Liver (tissue), 9 donors: Measurements from ENCODE around the gene CTNNA2. TPM values are rescaled to one million over a fixed set of nuclear protein-coding genes. Genes with fewer than 3 reads are reported as not detected.

Experiments
- DNase-seq: peaks from one replicate; pipeline ENCODE4 v3.0.0-alpha.2; 2017; ENCODE audit warnings: low spot score
- H3K27ac ChIP-seq, 2 donors: one replicate each; pipeline ENCODE4 v1.7.0; 2013; ENCODE audit warnings: inconsistent platforms in 2 of 2, low read length in 2 of 2, control low read depth in 1 of 2, low read depth in 1 of 2, mild to moderate bottlenecking in 1 of 2
- H3K27me3 ChIP-seq, 4 donors: one replicate each; pipeline versions ENCODE4 v1.6.1 to v1.7.0; 2013; ENCODE audit warnings: low read length in 3 of 4, inconsistent platforms in 1 of 4, mild to moderate bottlenecking in 1 of 4, moderate library complexity in 1 of 4; ENCODE audit not compliant: control insufficient read depth in 4 of 4, insufficient read depth in 4 of 4
- H3K36me3 ChIP-seq, 4 donors: one replicate each; pipeline versions ENCODE4 v1.6.1 to v1.7.0; 2013; ENCODE audit warnings: low read length in 3 of 4, mild to moderate bottlenecking in 3 of 4, low read depth in 1 of 4, moderate library complexity in 1 of 4; ENCODE audit not compliant: control insufficient read depth in 4 of 4, insufficient read depth in 3 of 4
- H3K4me1 ChIP-seq, 4 donors: one replicate each; pipeline versions ENCODE4 v1.6.1 to v1.7.0; 2013; ENCODE audit warnings: low read length in 3 of 4, mild to moderate bottlenecking in 3 of 4, moderate library complexity in 1 of 4; ENCODE audit not compliant: control insufficient read depth in 4 of 4, insufficient read depth in 4 of 4
- H3K4me3 ChIP-seq, 3 donors: one replicate each; pipeline versions ENCODE4 v1.6.1 to v1.7.0; 2013; ENCODE audit warnings: low read length in 3 of 3, control low read depth in 1 of 3, low read depth in 1 of 3, mild to moderate bottlenecking in 1 of 3
- H3K9ac ChIP-seq, 2 donors: one replicate each; pipeline ENCODE4 v1.7.0; 2013; ENCODE audit warnings: low read length in 2 of 2, mild to moderate bottlenecking in 2 of 2, moderate library complexity in 2 of 2, control low read depth in 1 of 2, low read depth in 1 of 2
- H3K9me3 ChIP-seq, 4 donors: one replicate each; pipeline versions ENCODE4 v1.6.1 to v1.7.0; 2013; ENCODE audit warnings: low read length in 3 of 4; ENCODE audit not compliant: control insufficient read depth in 4 of 4
- ATF3 ChIP-seq: IDR thresholded peaks from 2 replicates; pipeline ENCODE4 v1.6.1; 2016; ENCODE audit warnings: antibody characterized with exemption
- CTCF ChIP-seq: fragments of 150-350 bp; IDR thresholded peaks from 2 replicates; pipeline ENCODE4 v1.5.1; 2017; ENCODE audit warnings: improper control_type of control experiment, low read depth, low read length; ENCODE audit not compliant: missing input control
- EGR1 ChIP-seq, 2 donors: IDR thresholded peaks; 2 replicates each; pipeline ENCODE4 v1.6.1; 2016 to 2018; ENCODE audit warnings: antibody characterized with exemption in 2 of 2, low read depth in 2 of 2
- FOXA1 ChIP-seq: IDR thresholded peaks from 2 replicates; pipeline ENCODE4 v1.6.1; 2016; ENCODE audit warnings: antibody characterized with exemption
- FOXA2 ChIP-seq: IDR thresholded peaks from 2 replicates; pipeline ENCODE4 v1.6.1; 2016; ENCODE audit warnings: antibody characterized with exemption
- GABPA ChIP-seq, 2 donors: IDR thresholded peaks in 1 of 2; conservative IDR thresholded peaks in 1 of 2; 2 replicates each; pipeline ENCODE4 v1.6.1; 2016; ENCODE audit warnings: antibody characterized with exemption in 2 of 2, mild to moderate bottlenecking in 1 of 2, moderate library complexity in 1 of 2
- HNF4A ChIP-seq, 2 donors: conservative IDR thresholded peaks; 2 replicates each; pipeline ENCODE4 v1.6.1; 2016; ENCODE audit warnings: antibody characterized with exemption in 2 of 2, mild to moderate bottlenecking in 2 of 2
- HNF4G ChIP-seq: IDR thresholded peaks from 2 replicates; pipeline ENCODE4 v1.6.1; 2016; ENCODE audit warnings: antibody characterized with exemption
- JUND ChIP-seq, 2 donors: IDR thresholded peaks; 2 replicates each; pipeline ENCODE4 v1.6.1; 2016; ENCODE audit warnings: antibody characterized with exemption in 2 of 2
- MAX ChIP-seq: IDR thresholded peaks from 2 replicates; pipeline ENCODE4 v1.6.1; 2016; ENCODE audit warnings: antibody characterized with exemption
- NR2F2 ChIP-seq: IDR thresholded peaks from 2 replicates; pipeline ENCODE4 v1.6.1; 2016; ENCODE audit warnings: antibody characterized with exemption
- RAD21 ChIP-seq, 2 donors: IDR thresholded peaks; 2 replicates each; pipeline ENCODE4 v1.6.1; 2016; ENCODE audit warnings: antibody characterized with exemption in 2 of 2, mild to moderate bottlenecking in 2 of 2
- REST ChIP-seq: IDR thresholded peaks from 2 replicates; pipeline ENCODE4 v1.6.1; 2016; ENCODE audit warnings: antibody characterized with exemption, mild to moderate bottlenecking
- RXRA ChIP-seq, 2 donors: IDR thresholded peaks; 2 replicates each; pipeline ENCODE4 v1.6.1; 2017 to 2018; ENCODE audit warnings: antibody characterized with exemption in 2 of 2, mild to moderate bottlenecking in 1 of 2
- SP1 ChIP-seq: IDR thresholded peaks from 2 replicates; pipeline ENCODE4 v1.6.1; 2018; ENCODE audit warnings: antibody characterized with exemption, mild to moderate bottlenecking
- TAF1 ChIP-seq: conservative IDR thresholded peaks from 2 replicates; pipeline ENCODE4 v1.6.1; 2016; ENCODE audit warnings: antibody characterized with exemption, mild to moderate bottlenecking
- YY1 ChIP-seq: IDR thresholded peaks from 2 replicates; pipeline ENCODE4 v1.6.1; 2016; ENCODE audit warnings: antibody characterized with exemption, mild to moderate bottlenecking
- ZBTB33 ChIP-seq: IDR thresholded peaks from 2 replicates; pipeline ENCODE4 v1.6.1; 2016; ENCODE audit warnings: antibody characterized with exemption
- WGBS: extraction: QIAGEN DNeasy Blood & Tissue Kit; methylation state at CpG from one replicate; pipeline ENCODE4 v1.1.7; 2013; 5-methylcytosine and 5-hydroxymethylcytosine counted together
- polyA plus RNA-seq, 2 donors: library from polyadenylated mRNA; stranded (reverse) in 1 of 2; unstranded in 1 of 2; fragments of 200-250 nt in 1 of 2; fragments of >200 nt in 1 of 2; fragmentation: Nextera tagmentation in 1 of 2; extraction: Ambion mirVana in 1 of 2; gene quantifications; one replicate each; pipeline versions ENCODE4 v1.2.1 to v1.2.3, GENCODE V29; 2013 to 2015
- total RNA-seq, 2 donors: library from RNA; depleted of rRNA; stranded (reverse); fragments of >200 nt; gene quantifications; one replicate each; pipeline ENCODE4 v1.2.3, GENCODE V29; 2014
- donor health status: healthy.
- donor health status: healthy.
- donor health status: healthy.
- donor health status: healthy.
- donor health status: healthy.

The CTNNA2 gene
- total and polyA plus RNA-seq, 4 donors: 0.05 TPM; not detected in 3

GRCh38 chr2:80280598-80280997 lies 767.7 kb downstream of the CTNNA2 start:
- Histone ChIP-seq H3K27ac (no peak overlapping the region), H3K4me1 (no peaks in the 10 kb centered on the region), H3K9me3 (no peaks in the 10 kb centered on the region), H3K9ac (no peak overlapping the region), H3K27me3 (peaks cover 0 to 2% (median 0%) of the 10 kb centered on the region in 4 donors), H3K4me3 (no peak overlapping the region), H3K36me3 (no peaks in the 10 kb centered on the region)
- 89% methylated on average over 2 of the region's 2 CpGs for WGBS
- DNase-seq: no peak
- TF ChIP-seq HNF4G (no peak), SP1 (no peak), EGR1 (IDR thresholded peaks at IDR 0.05; ENCODE audit: low read depth in 2 of 2) (no peak), TAF1 (no peak), RAD21 (IDR thresholded peaks at IDR 0.05) (no peak), JUND (IDR thresholded peaks at IDR 0.05) (no peak), HNF4A (conservative IDR thresholded peaks at IDR 0.05) (no peak), NR2F2 (no peak), REST (no peak), RXRA (IDR thresholded peaks at IDR 0.05) (no peak), CTCF (no peak), ZBTB33 (no peak), FOXA2 (no peak), GABPA (IDR thresholded peaks at IDR 0.05 in 1 of 2, conservative IDR thresholded peaks at IDR 0.05 in 1 of 2) (no peak), MAX (no peak), YY1 (no peak), FOXA1 (no peak), ATF3 (no peak)
